HG03025 (cell line): ENCODE data around the gene PAFAH1B1.
"Not testable (repeated sequence)": the region's sequence is repeated elsewhere in the genome, so short reads cannot be mapped to it uniquely, and the experiment has no call there.

Experiments used
- ATAC-seq: cut with Tn5 transposase; IDR thresholded peaks from one replicate; pipeline ENCODE4 v1.9.1; 2021; ENCODE audit warnings: mild to moderate bottlenecking, moderate library complexity; ENCODE audit not compliant: unreplicated experiment, low FRiP score

The PAFAH1B1 gene

DNA sequence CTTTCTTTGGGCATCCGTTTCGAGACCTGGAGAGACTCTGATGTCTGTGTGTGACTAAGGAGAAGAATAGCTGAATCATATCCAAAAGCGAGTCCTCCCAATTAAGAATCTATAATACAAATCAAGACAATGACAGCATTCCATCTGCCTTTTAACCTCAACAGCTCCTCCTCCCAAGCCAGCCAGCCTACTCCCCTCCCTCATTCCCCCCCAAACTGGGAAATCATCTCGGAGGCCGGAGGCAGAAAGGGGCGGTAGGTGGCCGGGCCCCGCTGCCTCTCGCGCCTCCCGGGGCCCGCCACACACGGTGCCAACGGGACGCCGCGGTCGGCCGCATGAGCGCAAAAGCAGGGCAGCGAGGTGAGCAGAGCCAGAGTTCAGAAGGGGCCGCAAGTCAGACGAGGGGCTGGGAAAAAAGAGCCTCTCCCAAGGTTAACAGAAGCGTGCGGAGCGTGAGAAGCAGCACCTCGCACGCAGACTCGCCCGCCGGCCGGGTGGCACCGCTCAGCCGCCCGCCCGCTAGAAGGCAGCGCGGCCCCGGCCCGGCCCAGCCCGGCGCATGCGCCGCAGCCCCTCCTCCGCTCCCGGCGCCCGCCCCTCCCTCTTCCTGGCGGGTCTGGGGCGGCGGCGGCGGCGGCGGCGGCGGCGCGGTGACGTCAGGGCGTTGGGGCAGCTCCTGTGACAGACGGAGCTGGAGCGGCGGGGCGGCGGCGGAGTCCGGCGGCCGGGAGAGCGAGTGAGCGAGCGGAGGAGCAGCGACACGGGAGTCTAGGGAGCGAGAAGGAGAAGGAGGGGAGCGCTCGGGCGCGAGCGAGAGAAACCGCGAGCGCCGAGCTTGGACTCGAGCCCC, at the start of gene PAFAH1B1:
TSS of gene PAFAH1B1 (plus strand) at position 684 of the 850 bp plus-strand sequence. CDS start 44,635 bp downstream, outside the sequence.
- peak; percentile 75 for ATAC-seq

- ATAC-seq = no peak
These were observed 48.1 kb upstream of the PAFAH1B1 start for GRCh38 chr17:2545393-2545792.

- ATAC-seq = no peak
These were observed 46.3 kb upstream of the PAFAH1B1 start for GRCh38 chr17:2547176-2547575.

DNA sequence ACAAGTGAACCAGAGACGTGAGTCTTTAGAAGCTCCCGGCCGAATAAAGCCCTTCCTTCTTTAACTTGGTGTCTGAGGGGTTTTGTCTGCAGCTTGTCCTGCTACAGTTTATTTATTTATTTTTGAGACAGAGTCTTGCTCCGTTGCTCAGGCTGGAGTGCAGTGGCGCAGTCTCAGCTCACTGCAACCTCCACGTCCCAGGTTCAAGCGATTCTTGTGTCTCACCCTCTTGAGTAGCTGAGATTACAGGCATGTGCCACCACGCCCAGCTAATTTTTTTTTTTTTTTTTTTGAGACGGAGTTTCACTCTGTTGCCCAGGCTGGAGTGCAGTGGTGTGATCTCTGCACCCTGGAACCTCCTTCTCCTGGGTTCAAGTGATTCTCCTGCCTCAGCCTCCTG, 45.4 kb upstream of the PAFAH1B1 start:
- not testable (repeated sequence) for ATAC-seq

DNA sequence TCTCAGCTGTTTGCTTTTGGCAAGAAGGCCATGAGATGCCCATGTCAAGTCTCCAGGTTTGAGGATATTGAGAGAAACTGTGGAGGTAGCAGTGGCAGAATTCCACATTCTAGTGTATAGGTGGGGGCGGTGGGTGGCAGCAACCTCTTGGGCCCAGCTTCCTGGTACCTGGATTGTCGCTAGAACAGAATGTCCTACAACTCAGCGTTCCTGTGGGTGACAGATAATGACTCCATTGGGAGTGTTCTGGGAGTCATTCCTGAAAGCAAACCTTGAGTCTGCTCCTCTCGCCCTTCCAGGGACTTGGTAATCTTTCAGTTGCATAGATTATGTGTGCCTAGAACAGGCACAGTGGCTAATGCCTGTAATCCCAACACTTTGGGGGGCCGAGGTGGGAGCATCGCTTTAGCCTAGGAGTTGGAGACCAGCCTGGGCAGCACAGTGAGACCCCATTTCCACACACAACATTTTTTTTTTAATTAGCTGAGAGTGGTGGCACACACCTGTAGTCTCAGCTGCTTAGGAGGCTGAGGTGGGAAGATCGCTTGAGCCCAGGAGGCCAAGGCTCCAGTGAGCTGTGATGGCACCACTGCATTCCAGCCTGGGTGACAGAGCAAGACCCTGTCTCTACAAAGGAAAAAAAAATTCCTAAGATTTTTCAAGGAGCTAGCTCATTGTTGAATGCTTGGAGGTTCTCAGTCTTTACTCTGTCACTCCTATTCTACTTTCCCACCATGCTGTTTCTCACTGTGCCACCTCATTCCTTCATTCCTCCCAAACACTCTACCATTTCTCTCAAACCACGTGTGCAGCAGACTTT, 43.9 kb upstream of the PAFAH1B1 start:
- no peak for ATAC-seq

- ATAC-seq = no peak
These were observed 42.0 kb upstream of the PAFAH1B1 start for GRCh38 chr17:2551493-2551892.

DNA sequence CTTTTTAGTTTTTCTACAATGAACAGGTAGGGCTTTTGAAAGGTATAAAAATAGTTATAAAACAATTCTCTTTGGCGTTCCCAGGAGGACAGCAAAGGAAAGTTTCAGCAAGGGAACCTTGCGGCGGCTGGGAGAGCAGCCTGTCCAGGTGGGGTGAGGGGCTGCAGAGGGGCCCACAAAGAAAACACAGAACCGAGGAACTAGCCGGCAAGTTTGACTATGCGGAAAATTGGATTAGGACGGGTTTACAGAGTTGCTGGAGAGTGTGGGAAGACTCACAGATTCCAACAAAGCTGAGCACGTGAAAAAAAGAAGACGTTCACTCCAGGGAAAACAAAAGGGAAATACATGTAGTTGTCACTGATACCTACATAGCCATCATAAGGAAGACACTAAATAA, 41.5 kb upstream of the PAFAH1B1 start:
- ATAC-seq = no peak

GRCh38 chr17:2560658-2561057, 32.8 kb upstream of the PAFAH1B1 start:
- ATAC-seq = no peak

DNA sequence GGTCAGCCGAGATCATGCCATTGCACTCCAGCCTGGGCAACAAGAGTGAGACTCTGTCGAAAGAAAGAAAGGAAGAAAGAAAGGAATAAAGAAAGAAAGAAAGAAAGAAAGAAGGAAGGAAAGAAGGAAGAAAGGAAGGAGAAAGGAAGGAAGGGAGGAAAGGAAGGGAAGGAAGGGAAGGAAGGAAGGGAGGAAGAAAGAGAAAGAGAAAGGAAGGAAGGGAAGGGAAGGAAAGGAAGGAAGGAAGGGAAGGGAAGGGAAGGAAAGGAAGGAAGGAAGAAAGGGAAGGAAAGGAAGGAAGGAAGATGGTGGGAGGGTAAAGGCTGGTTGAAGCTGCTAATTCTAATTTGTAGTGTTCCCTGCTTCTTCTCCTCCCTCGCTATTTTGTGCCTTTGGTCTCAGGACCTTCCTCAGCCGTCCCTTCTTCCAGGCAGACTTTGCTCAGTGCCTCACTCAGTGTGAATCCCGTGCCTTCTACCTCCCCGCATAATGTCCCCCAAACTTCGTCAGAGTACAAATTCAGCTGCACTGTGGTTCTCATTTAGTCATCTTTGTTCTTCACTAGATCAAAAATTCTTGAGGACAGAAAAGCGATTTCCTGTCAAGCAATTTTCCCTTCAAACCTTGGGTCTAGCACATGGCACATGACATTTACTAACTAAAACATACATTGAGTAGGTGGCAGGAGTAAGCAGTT, 31.1 kb upstream of the PAFAH1B1 start:
- ATAC-seq = no peak

DNA sequence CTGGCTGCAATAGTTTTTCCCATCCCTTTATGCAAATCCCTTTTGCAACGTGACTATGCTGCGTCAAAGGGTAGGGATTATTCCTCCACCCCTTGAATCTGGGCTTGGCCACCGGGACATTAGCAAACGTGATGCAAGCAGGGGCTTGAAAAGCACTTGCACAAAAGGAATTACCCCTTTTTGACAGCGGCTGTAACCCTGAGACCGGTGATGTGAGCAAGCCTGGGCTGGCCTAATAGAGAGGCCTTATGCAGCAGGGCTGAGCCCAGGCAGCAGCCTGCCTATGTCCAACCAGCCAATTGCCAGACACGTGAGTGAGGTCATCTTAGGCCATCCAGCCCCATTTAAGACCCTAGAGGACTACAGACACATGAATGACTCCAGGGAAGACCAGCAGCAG, 30.4 kb upstream of the PAFAH1B1 start:
- ATAC-seq = no peak

GRCh38 chr17:2563543-2563942, 29.9 kb upstream of the PAFAH1B1 start:
- ATAC-seq = no peak

DNA sequence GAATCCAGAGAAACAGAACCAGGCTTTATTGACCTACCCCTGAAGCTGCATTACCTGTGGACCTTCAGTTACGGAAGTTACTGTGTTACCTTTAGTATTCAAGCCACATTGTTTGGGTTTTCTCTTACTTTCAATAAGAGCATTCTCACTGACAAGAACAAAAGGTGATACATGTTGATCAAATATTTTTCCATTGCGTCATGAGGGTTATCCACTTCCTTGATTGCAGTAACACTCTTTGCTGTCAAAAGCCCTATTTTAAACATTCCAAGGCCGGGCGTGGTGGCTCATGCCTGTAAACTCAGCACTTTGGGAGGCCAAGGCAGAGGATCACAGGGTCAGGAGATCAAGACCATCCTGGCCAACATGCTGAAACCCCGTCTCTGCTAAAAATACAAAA, 28.6 kb upstream of the PAFAH1B1 start:
- ATAC-seq = no peak

GRCh38 chr17:2566056-2566455, 27.4 kb upstream of the PAFAH1B1 start:
- no peak for ATAC-seq

DNA sequence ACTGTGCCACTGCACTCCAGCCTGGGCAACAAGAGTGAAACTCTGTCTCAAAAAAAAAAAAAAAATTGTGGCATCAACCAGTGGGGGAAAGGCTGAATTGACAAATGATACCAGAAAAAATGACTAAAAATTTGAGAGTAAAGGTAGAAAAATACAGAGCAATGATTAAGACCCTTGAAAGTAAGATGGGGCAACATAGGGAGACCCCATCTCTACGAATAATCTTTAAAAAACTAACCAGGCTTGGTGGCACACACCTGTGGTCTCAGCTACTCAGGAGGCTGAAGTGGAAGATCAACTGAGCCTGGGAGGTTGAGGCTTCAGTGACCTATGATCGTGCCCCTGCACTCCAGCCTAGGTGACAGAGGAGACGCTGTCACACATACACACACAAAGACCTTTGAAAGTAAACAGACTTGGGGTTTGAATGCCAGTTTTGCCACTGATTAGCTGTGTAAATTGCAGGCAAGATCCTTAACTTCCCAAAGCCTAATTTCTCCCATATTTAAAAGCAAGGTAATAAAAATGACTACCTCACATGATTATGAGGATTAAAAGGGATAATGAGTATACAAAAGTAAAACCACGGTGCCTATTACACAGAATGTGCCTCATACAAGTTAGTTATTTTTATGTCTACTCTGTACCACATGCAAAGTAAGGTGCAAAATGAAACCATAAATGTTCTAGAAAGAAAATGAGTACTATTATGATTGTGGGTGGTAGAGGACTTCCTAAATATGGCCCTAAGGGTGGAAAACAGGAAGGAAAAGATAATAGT, 21.7 kb upstream of the PAFAH1B1 start:
- ATAC-seq = peak; percentile 64

DNA sequence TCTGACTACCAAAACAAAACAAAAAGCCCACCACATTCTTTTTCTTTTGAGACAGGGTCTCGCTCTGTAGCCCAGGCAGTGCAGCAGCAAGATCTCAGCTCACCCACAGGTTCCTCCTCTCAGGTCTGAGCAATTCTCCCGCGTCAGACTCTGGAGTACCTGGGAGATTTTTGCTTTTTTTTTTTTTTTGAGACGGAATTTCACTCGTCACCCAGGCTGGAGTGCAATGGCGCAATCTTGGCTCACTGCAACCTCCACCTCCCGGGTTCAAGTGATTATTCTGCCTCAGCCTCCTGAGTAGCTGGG, 21.2 kb upstream of the PAFAH1B1 start:
- ATAC-seq = not testable (repeated sequence)

DNA sequence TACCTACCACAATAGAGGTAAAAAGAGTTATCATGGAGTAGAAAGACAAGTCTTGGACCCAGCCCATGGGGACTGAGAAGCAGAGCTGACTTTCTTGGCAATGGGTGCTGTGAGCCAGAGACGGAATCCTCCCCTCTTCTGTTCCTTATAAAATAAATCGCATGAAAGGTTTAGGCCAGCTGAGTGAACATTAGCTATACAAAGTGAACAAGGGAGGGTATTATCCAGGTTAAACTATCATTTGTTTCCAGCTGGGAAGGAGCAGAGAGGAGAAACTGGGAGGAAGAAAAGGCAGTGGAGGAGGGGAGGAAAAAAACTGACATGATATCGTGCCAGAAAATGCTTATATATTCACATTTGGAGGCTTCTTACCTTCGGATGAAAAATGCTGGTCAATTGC, 13.3 kb upstream of the PAFAH1B1 start:
- ATAC-seq = no peak

DNA sequence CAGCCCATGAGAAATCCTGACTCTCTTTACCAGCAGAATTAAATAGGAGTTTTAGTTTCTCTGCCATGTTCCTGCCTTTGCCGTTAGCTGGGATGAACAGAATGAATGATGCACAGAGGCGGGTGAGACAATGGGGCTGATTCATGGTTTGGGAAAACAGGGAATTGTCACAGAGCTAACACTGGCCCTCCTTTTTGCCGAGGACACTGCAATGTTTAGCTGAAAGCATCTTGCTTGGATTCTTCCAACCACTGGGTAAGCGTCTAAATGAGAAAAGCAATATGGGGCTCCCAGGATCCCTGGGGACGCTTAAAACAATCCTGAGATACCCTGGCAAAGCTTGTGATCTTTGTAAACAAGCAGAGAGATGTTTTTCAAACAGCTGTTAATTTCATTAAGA, 12.8 kb upstream of the PAFAH1B1 start:
- ATAC-seq = no peak

GRCh38 chr17:2582493-2582892, 11.0 kb upstream of the PAFAH1B1 start:
- ATAC-seq = no peak

- no peak for ATAC-seq
These were observed 2.3 kb upstream of the PAFAH1B1 start for GRCh38 chr17:2591040-2591640.
